HS-5 (cell line): Measurements from ENCODE around the gene OTUD7B.

ENCODE experiments used
- DNase-seq: peaks from one replicate; pipeline ENCODE4 v3.0.0-alpha.2; 2012; ENCODE audit warnings: low read depth

The OTUD7B gene

DNA sequence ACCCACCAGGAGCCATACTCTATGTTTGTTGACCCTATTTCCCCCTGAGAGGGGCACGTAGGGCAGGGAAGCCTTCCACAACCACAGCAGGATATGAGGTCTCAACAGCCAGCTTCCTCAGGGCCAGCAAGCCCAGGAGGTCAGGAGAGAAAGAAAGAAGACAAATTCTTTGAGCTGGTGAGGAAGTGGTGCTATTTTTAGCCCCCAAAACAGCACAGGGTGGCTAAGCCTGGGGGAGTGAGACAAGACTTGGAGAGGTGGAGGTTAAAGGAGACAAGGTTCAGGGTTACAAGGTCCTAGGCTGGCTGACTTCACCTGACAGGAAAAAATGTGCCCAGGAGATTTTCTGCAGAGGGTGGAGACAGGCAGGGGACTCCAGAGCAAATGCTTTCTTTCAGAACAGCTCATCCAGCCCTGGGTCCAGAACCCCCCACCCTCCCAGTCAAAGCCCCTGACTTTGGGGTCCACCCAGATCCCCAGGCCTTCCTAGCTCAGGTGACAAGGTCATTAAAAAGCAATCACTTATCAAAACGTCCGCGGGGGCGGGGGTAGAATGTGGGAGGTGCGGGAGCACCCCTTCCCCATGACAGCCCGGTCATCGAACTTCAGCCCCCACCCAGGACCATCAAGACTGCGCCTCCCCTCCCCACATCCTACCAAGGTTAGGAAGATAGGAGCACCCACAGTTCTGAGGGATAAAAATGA is 94.2 kb downstream of the OTUD7B start:
- no peak for DNase-seq

DNA sequence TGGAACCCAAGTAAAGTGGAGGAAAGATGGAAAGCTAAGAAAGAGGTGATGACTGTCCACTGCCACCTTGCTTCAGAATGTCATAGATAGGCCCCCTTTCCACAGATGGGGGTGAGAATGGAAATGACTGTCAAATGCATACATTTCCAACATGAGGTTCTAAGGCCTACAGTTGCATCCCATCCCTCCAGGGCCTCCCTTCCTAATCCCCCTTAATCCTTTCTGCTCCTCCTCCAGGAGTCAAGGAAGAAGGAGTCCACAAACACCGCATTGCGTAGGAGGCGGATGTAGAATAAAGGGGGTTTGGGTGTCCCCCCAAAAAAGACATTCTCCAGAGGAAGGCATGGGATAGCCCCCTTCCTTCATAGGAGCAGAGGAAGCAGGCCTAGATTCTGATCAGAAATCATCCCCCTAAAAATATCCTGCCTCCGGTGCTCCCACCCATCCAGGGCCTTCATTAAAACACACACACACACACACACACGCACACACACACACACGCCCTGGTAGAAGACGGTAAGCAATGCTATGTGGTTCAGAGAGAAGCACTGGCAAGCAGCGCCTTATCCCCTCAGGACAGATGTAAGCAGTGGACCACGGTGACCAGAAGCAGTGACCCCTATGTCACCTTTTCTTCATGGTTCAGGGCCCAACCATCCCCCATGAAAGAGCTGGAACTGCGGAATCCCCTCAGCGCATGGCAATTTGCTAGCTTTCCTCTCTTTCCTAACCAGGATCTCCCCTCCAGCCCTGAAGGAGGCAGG is 94.9 kb downstream of the OTUD7B start:
- no peak for DNase-seq

DNA sequence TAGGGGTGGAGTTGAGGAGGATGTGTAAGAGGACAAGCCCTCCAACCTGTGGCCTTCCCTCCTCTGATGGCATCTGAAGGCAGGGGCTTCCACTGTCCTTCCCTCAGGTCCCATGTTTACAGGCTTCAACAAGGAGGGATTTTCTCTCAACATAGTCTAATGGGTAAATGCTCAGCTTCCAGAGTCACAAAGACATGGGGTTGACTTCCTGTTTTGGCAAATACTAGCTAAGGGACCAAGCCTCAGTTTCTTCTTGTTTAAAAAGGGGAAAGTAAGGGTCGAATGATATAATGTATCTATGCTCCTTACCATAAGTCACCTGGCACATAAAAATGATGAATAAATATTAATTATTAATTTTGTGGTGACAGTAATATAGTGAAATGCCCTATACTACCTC is 96.0 kb downstream of the OTUD7B start:
- DNase-seq, result no peak

DNA sequence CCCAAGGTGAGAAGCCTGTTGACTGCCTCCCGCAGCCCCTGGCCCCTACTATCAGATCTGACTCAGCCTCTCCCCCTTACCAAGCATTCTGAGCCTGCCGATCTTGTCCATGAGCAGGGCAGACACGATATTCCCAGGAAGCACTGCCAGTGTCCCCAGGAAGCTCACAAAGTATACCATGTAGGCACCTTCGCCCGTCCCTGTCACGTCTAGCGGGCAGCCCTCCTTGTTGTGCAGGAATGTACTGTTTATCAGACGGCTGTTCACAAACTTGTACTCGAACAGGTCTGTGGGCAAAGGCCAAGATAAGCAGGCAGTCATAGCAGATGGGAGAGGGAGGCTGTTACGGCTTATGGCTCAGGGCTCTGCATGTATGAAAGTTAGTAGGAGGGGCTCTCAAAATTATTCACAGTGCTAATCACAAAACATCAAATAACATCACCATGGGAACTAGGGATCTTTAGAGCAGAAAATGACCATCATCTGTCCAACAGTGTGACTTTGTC is 103.9 kb downstream of the OTUD7B start:
- DNase-seq, result no peak

DNA sequence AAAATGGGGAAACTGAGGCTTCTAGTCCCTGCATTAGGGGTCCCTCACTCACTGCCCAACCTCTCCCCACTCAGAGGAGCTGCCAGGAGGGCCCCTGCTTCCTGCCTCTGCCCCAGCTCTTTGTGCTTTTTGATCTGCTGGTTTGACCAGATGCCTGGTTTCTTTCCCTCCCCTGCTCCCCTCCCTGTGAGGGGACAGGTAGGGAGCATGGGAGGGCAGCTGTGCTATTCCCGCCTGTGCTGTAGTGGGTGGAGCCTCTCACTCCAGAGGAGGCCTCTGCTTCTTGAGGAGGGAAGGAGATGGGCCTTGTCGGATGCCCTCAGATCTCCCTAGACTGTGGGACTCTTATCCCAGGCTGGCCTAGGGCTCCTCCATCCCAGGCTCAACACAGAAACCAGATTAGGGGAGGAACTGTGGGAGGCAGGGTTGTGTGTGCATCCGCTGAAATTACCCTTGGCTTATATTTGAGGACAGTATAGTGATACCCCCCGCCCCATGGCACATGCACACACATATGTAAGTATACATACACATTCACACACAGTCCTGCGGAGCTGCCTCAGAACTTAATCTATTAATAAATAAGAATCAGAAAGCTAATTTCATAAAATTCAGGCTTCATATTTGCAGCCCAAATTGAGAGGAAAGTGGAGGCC is 106.6 kb downstream of the OTUD7B start:
- DNase-seq, result no peak

DNA sequence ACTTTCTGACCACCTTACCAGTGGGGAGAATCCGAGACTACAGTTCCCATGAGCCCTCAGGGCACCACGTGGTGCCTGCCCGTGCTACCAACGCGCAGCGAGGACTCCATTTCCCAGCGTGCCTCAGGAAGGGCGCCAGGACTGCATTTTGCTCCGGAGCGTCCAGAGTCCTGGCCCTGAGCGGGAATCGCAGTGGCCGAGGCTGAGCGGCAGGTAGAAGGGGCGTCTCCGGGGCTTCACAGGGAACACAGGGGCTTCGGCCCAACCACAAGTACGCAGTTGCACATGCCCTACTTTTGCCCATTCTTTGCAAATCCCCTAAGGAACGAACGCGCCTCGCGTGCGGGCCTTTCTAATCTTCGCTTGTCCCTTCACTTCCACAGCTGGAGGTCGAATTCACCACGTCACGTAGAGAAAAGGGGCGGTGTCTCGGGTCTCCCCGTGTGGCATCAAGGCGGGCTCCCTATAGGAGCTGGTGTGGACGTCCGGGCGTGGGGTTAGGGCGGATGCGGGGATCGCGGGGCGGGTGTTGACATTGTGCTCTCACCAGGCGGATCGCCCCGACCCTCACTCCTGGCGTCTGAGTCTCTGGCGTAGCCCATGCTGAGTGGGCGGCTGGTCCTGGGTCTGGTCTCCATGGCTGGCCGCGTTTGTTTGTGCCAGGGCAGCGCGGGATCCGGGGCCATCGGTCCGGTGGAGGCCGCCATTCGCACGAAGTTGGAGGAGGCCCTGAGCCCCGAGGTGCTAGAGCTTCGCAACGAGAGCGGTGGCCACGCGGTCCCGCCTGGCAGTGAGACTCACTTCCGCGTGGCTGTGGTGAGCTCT is 110.9 kb downstream of the OTUD7B start, which contains the start of gene BOLA1:
Gene BOLA1, plus strand, starts transcription at position 109 of the 825 bp plus-strand sequence. Its CDS starts 492 bp downstream, at position 601.
- peak; percentile 86 for DNase-seq

DNA sequence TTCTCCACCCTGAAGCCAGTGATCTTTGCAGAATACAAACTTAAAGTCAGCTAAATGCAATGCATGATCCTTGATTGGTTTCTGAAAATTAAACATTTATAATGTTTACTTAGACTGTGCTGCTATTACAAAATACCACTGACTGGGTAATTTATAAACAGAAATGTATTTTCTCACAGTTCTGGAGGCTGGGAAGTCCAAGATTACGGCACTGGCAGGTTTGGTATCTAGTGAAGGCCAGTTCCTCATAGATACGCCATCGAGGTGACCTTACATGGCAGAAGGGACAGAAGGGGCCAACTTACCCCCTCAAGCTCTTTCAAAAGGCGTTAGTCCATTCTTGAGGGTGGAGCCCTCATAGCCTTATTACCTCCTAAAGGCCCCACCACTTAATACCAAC is 114.0 kb downstream of the OTUD7B start:
- DNase-seq, result no peak

DNA sequence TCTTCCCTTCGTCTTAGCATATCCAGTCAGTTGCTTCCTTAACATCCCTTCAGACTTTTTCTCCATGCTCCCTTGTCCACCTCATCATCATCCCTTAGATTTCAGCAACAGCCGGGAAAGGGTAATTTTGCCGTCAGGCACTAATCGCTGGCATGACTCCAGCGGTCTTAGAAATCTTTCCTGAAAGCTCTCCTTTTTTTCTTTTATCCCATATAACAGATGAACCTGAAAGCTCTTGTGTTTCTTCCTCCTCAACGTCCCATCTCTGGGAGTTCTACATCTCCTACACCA is 121.6 kb downstream of the OTUD7B start:
- DNase-seq, result peak; percentile 31

DNA sequence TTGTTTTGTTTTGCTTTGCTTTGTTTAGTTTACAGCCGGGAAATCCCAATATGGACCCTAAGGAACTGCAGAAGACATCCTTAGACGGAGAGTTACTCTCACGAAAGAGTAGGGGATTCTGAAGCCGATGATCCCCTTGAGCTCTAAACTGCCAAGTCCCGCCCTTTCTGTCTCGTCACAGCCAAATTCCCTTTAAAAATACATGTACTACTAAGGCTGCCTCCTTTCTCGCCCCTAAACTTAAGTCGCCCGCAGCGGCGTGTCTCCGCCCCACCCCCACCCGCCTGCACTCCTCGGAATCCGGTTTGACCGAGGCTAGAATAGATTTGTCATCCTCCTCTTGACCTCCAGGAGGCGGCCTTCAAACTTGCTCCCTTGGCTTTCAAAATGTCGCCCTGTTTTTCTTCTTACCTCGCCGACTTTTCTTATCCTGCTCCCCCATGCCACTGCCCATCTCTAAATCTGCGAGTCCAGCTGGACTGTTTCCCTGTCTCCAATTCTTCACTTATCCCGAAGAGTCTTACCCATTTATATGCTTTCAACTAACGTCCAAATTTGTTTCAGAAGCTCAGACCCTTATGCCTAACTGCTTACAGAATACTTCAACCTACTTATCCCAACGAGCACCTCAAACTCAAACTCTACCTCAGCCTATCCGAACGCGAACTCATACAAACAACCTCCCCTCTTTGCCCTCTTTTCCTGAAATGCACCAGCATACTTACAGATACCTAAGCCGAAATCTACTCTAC is 122.1 kb downstream of the OTUD7B start:
- no peak for DNase-seq
